ENCODE data around the gene ZNF679.

GRCh38 chr7:64266341-64266919, 38.2 kb downstream of the ZNF679 start:
- TF ChIP-seq CTCF (IDR thresholded peaks at IDR 0.05) (no peak), POLR2A (IDR thresholded peaks at IDR 0.05) (no peak), EP300 (IDR thresholded peaks at IDR 0.05) (no peak)
